K562 (cell line): Measurements from ENCODE around the gene TMEM150A. TPM values are rescaled to one million over a fixed set of nuclear protein-coding genes. Genes with fewer than 3 reads are reported as not detected.

ENCODE experiments used
- ARID3A ChIP-seq: IDR thresholded peaks from 2 replicates; pipeline ENCODE4 v1.6.1; 2012; ENCODE audit warnings: low read depth, low read length, improper control_type of control experiment, borderline replicate concordance
- BRF1 ChIP-seq: IDR thresholded peaks from 3 replicates; pipeline ENCODE4 v1.6.1; 2011; ENCODE audit warnings: borderline replicate concordance, mild to moderate bottlenecking; ENCODE audit not compliant: insufficient read length; ENCODE audit errors: extremely low read depth
- CHD2 ChIP-seq: IDR thresholded peaks from 2 replicates; pipeline ENCODE4 v1.6.1; 2011; ENCODE audit warnings: low read depth, low read length
- HDGF ChIP-seq: fragments of 450-650 bp; IDR thresholded peaks from 2 replicates; pipeline ENCODE4 v1.6.1; 2016
- KAT7 ChIP-seq: sonication (generic); formaldehyde crosslinking; IDR thresholded peaks from 2 replicates; pipeline ENCODE4 v1.8.0; 2022; ENCODE audit warnings: missing genetic modification reagents, mild to moderate bottlenecking, borderline replicate concordance
- MED1 ChIP-seq: sonication (generic); formaldehyde crosslinking; IDR thresholded peaks from 2 replicates; pipeline ENCODE4 v1.8.1; 2023; ENCODE audit warnings: missing genetic modification reagents, borderline replicate concordance
- NR1H2 ChIP-seq: sonication (generic); formaldehyde crosslinking; IDR thresholded peaks from 2 replicates; pipeline ENCODE4 v1.4.0; 2020; ENCODE audit warnings: mild to moderate bottlenecking, missing genetic modification reagents
- RREB1 ChIP-seq: fragments of 250-450 bp; sonication (Bioruptor Pico); IDR thresholded peaks from 2 replicates; pipeline ENCODE4 v1.4.0; 2020
- TSC22D4 ChIP-seq: fragments of 450-650 bp; IDR thresholded peaks from 2 replicates; pipeline ENCODE4 v1.6.1; 2016; ENCODE audit warnings: missing genetic modification characterization, missing biosample characterization, control low read depth
- ZKSCAN1 ChIP-seq: fragments of 150-350 bp; IDR thresholded peaks from 2 replicates; pipeline ENCODE4 v1.6.1; 2016; ENCODE audit warnings: low read depth, low read length
- ZNF764 ChIP-seq: fragments of 250-450 bp; sonication (Bioruptor Pico); IDR thresholded peaks from 2 replicates; pipeline ENCODE4 v1.4.0; 2020; ENCODE audit warnings: low read depth, mild to moderate bottlenecking, moderate library complexity
- polyA plus RNA-seq, 8 experiments: library from polyadenylated mRNA; depleted of rRNA in 4 of 8; stranded (reverse) in 5 of 8; unstranded in 3 of 8; fragments of >200 nt; fragmentation: Nextera tagmentation in 2 of 8; fragmentation: Illumina TruSeq in 1 of 8; extraction: Ambion mirVana in 2 of 8; extraction: Trizol in 1 of 8; gene quantifications; 2 replicates each; pipeline versions ENCODE4 v1.2.1 to v1.2.3, GENCODE V29; 2011 to 2014; ENCODE audit warnings: inconsistent platforms in 1 of 8, missing spikeins in 1 of 8
- total RNA-seq, 7 experiments: library from RNA; depleted of rRNA in 6 of 7; stranded (reverse); fragments of >200 nt in 6 of 7; fragmentation: Illumina TruSeq in 2 of 7; extraction: Trizol in 2 of 7; gene quantifications; 2 replicates each; pipeline versions ENCODE4 v1.2.1 to v1.2.3, GENCODE V29; 2011 to 2021; ENCODE audit warnings: low replicate concordance in 1 of 7
- TF ChIP-seq, protein P1 (sequence below), 2 experiments: fragments of 450-650 bp in 1 of 2; sonication (generic) in 1 of 2; formaldehyde crosslinking in 1 of 2; IDR thresholded peaks in 1 of 2; conservative IDR thresholded peaks in 1 of 2; 2 replicates each; pipeline versions ENCODE4 v1.6.1 to v1.8.1; 2016 to 2023; ENCODE audit warnings: mild to moderate bottlenecking in 2 of 2, moderate library complexity in 2 of 2, inconsistent platforms in 1 of 2, missing genetic modification reagents in 1 of 2
- TF ChIP-seq, protein P2 (sequence below): sonication (generic); formaldehyde crosslinking; IDR thresholded peaks from 2 replicates; pipeline ENCODE4 v1.8.1; 2023; ENCODE audit warnings: mild to moderate bottlenecking, missing genetic modification reagents

TMEM150A gene
- total and polyA plus RNA-seq, 9 of the 15 experiments (the other 6 are each of a cell fraction or from before 2014, with no cell fraction given): 3.9 to 17.1 (median 8.4) TPM

DNA sequence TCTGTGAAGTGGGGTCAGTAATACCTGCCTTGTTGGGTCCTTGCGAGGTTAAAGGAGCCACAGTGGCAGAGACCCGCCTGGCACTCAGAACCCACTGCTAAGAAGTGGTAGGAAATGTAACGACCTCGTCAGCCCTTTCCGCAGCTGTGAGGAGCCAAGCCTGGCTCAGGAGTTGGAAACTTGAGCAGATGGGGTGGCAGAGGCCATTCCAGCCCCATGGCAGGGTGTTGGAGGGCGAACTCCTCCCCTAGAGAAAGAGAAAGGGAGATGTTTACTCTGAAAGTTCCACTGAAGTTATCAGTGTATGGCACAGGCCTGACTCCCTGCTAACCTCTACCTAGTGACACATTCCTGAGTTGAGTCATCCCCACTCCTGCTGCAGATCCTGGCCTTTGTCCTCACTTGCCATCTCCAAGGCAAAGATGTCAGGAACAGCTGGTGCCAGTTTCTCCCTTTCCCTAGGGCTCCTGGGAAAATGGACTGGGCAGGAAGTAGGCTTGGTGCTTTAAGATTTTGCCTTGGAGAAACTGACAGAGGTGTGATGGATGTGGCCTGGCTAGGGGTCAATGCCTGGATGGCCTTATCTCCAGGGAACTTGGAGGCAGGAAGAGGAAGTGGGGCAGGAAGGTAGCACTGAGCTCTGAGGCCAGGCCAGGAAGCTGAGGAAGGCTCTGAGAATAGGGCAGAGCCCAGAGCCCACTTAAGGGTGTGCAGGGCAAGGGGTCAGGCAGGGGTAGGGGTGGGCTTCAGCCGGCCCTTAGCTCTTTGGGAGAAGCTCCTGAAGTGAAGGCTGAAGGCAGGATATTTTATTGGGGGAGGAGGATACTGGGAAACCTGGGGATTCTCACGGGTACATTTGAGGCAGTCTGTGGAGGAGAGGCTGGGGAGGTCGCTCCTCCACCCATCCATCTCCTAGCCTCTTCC is 17.4 kb downstream of the TMEM150A start (continued):
- TF ChIP-seq RREB1 (CRISPR knock-in tag) (peak; percentile 59; the same call in 1 of the 2 replicates), ZKSCAN1 (no peak), ZNF764 (CRISPR knock-in tag) (no peak), KAT7 (no peak), HDGF (no peak), TSC22D4 (no peak), NR1H2 (CRISPR knock-in tag) (no peak), MED1 (CRISPR knock-in tag) (no peak), BRF1 (no peak), CHD2 (no peak), ARID3A (no peak)
- TF ChIP-seq, protein P1, sequence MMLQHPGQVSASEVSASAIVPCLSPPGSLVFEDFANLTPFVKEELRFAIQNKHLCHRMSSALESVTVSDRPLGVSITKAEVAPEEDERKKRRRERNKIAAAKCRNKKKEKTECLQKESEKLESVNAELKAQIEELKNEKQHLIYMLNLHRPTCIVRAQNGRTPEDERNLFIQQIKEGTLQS (IDR thresholded peaks at IDR 0.05): peak; percentile 96
- TF ChIP-seq, protein P1 (CRISPR knock-in tag; conservative IDR thresholded peaks at IDR 0.05): peak; percentile 81
- TF ChIP-seq, protein P2, sequence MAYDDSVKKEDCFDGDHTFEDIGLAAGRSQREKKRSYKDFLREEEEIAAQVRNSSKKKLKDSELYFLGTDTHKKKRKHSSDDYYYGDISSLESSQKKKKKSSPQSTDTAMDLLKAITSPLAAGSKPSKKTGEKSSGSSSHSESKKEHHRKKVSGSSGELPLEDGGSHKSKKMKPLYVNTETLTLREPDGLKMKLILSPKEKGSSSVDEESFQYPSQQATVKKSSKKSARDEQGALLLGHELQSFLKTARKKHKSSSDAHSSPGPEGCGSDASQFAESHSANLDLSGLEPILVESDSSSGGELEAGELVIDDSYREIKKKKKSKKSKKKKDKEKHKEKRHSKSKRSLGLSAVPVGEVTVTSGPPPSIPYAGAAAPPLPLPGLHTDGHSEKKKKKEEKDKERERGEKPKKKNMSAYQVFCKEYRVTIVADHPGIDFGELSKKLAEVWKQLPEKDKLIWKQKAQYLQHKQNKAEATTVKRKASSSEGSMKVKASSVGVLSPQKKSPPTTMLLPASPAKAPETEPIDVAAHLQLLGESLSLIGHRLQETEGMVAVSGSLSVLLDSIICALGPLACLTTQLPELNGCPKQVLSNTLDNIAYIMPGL (CRISPR knock-in tag): no peak
